C4-2B (cell line): ENCODE data around the gene GBA2.

Source experiments
- H3K27ac ChIP-seq: fragments of 450-650 bp; 2 replicates; pipeline ENCODE4 v1.5.1; 2017
- CTCF ChIP-seq: fragments of 450-650 bp; conservative IDR thresholded peaks from 2 replicates; pipeline ENCODE4 v1.5.1; 2017; ENCODE audit warnings: mild to moderate bottlenecking
- ZFX ChIP-seq: fragments of 450-650 bp; IDR thresholded peaks from 2 replicates; pipeline ENCODE4 v1.6.1; 2017

Gene GBA2

GRCh38 chr9:35766997-35767396, 18.0 kb upstream of the GBA2 start:
- H3K27ac ChIP-seq, result no peak overlapping the region
- no peak for TF ChIP-seq ZFX
- no peak for TF ChIP-seq CTCF

- H3K27ac ChIP-seq, result no peak overlapping the region
- no peak for TF ChIP-seq ZFX
- no peak for TF ChIP-seq CTCF
These were observed 14.8 kb upstream of the GBA2 start for GRCh38 chr9:35763803-35764202.

GRCh38 chr9:35763181-35763580, 14.2 kb upstream of the GBA2 start:
- H3K27ac ChIP-seq, result no peak overlapping the region
- TF ChIP-seq ZFX (no peak), CTCF (no peak)

GRCh38 chr9:35760651-35761050, 11.6 kb upstream of the GBA2 start:
- H3K27ac ChIP-seq, result no peak overlapping the region
- no peak for TF ChIP-seq ZFX
- TF ChIP-seq CTCF, result no peak

GRCh38 chr9:35759795-35760194, 10.8 kb upstream of the GBA2 start:
- TF ChIP-seq CTCF (no peak), ZFX (no peak)

GRCh38 chr9:35758475-35759050, 9.5 kb upstream of the GBA2 start:
- TF ChIP-seq CTCF (no peak), ZFX (no peak)
- no peak overlapping the region for H3K27ac ChIP-seq

More at GRCh38 chr9:35759795-35760194, 10.8 kb upstream of the GBA2 start:
- H3K27ac ChIP-seq, result no peak overlapping the region

- no peak overlapping the region for H3K27ac ChIP-seq
- TF ChIP-seq CTCF (no peak), ZFX (no peak)
These were observed 8.9 kb upstream of the GBA2 start for GRCh38 chr9:35757892-35758275.
